22Rv1 (cell line): ENCODE data around the gene MEX3A.

Source experiments
- CTCF ChIP-seq: fragments of 450-650 bp; IDR thresholded peaks from 2 replicates; pipeline ENCODE4 v1.5.1; 2017; ENCODE audit warnings: mild to moderate bottlenecking
- ZFX ChIP-seq: fragments of 450-650 bp; IDR thresholded peaks from 2 replicates; pipeline ENCODE4 v1.6.1; 2017; ENCODE audit warnings: antibody characterized with exemption, borderline replicate concordance

DNA sequence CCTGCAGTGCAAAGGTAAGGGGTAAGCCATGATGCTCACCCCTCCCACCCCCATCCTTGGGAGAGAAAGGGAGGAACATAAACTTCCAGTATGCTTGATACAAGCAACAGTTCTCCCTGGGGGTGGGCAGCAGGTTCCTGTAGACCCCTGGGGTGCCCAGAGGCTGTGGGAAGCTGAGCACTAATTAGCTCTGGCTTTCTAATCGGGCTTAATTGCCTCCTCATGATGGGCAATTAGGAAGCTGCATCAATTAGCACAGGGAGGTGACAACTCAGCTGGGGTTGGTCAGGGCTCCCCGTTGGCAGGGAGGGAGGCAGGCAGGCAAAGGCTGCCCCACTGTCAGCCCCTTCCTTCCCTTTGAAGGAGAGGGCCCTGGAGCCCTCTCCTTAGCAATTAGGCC, 16.5 kb upstream of the MEX3A start:
- TF ChIP-seq CTCF (no peak), ZFX (no peak)
